Activated B cell treated with CpG ODN at 0.5 μM for 24 hours (primary cell): ENCODE data around the gene MTMR2. TPM values are rescaled to one million over a fixed set of nuclear protein-coding genes. Genes with fewer than 3 reads are reported as not detected.
A peak's percentile ranks its signal among the peaks of the same experiment; 100 is the strongest.

ENCODE experiments used
- ATAC-seq: fragments of 200-7000 bp; cut with Tn5 transposase; one replicate; pipeline ENCODE4 v1.10.0; 2021; ENCODE audit warnings: low read depth, mild to moderate bottlenecking, moderate library complexity
- CTCF ChIA-PET: fragments of 350-600 bp; sonication (Branson Sonifier 250); formaldehyde crosslinking; loops from one replicate; lab custom pipeline; 2021; ENCODE audit warnings: antibody characterized with exemption; lab: Charles Lee
- POLR2A ChIA-PET: fragments of 350-600 bp; sonication (Branson Sonifier 250); formaldehyde crosslinking; loops from one replicate; lab custom pipeline; 2021; ENCODE audit warnings: antibody characterized with exemption; lab: Charles Lee
- DNase-seq: peaks from one replicate; pipeline ENCODE4 v3.0.0; 2022
- H3K27ac Mint-ChIP-seq: one replicate; pipeline ENCODE4 v1.8.0; 2020; ENCODE audit warnings: mixed read lengths
- H3K27me3 Mint-ChIP-seq: one replicate; pipeline ENCODE4 v1.8.0; 2021; ENCODE audit warnings: mixed read lengths
- H3K36me3 Mint-ChIP-seq: one replicate; pipeline ENCODE4 v1.8.0; 2021; ENCODE audit warnings: low read depth, mixed read lengths
- H3K4me1 Mint-ChIP-seq: one replicate; pipeline ENCODE4 v1.8.0; 2021; ENCODE audit warnings: mixed read lengths
- H3K4me3 Mint-ChIP-seq: one replicate; pipeline ENCODE4 v1.8.0; 2020; ENCODE audit warnings: mild to moderate bottlenecking, mixed read lengths
- H3K9me3 Mint-ChIP-seq: one replicate; pipeline ENCODE4 v1.8.0; 2020; ENCODE audit warnings: mixed read lengths
- CTCF ChIP-seq: fragments of 200-600 bp; IDR thresholded peaks from one replicate; pipeline ENCODE4 v1.8.0; 2022; ENCODE audit warnings: antibody characterized with exemption, mild to moderate bottlenecking
- intact Hi-C: fragments of 100-400 bp; cut with micrococcal nuclease; formaldehyde crosslinking; loops from one replicate; pipeline ENCODE4 v1.15.1; 2024
- total RNA-seq: library from RNA; stranded (reverse); gene quantifications from 2 replicates; pipeline ENCODE4 v1.2.3, GENCODE V29; 2022

Gene MTMR2
- total RNA-seq, 1 donor from 2014 or later: 22.6 TPM

- ChIA-PET POLR2A (no interaction called here), CTCF (interaction anchor here (1.5 to 2.7 kb wide), 8 partner anchors 12 to 577 kb away, joined by 3 to 32 read pairs (median 10); partner anchors contain the start of genes CCDC82, JRKL and MAML2)
- TF ChIP-seq CTCF: no peak
- Mint-ChIP-seq H3K4me3 (no peak overlapping the region), H3K27ac (no peak overlapping the region), H3K27me3 (no peaks in the 10 kb centered on the region), H3K9me3 (no peaks in the 10 kb centered on the region), H3K4me1 (no peaks in the 10 kb centered on the region), H3K36me3 (peaks cover 44% of the 10 kb centered on the region)
- peak; percentile 52 for ATAC-seq
- DNase-seq: no peak
- intact Hi-C loops: loop anchor here (1.0 kb wide), 3 partner anchors 494 to 578 kb away; partner anchors contain the start of gene MAML2
These were observed 74.7 kb downstream of the MTMR2 start for GRCh38 chr11:95849087-95849825.

DNA sequence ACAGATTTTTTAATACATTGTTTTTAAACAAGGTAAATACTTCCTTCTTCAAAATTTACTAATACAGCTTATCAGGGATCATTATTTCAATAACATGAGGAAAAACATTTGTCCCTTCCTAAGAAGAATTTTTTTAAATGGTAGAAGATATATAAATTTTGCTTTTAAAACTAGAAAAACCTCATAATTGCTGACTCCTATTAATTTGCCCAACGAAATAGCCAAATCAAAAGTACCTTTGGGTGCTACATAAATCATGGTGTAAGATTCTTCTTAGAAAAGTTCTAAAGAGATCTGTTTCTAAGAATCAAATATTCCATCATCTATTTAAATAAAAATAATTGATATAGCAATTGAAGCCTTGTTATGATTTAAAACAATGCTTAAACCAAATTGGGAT lies 78.7 kb downstream of the MTMR2 start:
- no peak for ATAC-seq
- Mint-ChIP-seq H3K4me3 (no peak overlapping the region), H3K27ac (no peak overlapping the region), H3K4me1 (no peaks in the 10 kb centered on the region), H3K36me3 (peaks cover 50% of the 10 kb centered on the region), H3K27me3 (no peaks in the 10 kb centered on the region), H3K9me3 (no peaks in the 10 kb centered on the region)
- CTCF ChIA-PET: interaction anchor here (0.7 to 2.9 kb wide), 2 partner anchors 16 to 549 kb away, joined by 3 to 9 read pairs; no protein-coding TSS in a partner anchor
- DNase-seq: no peak
- POLR2A ChIA-PET: no interaction called here
- intact Hi-C loops: no loop called here
- TF ChIP-seq CTCF: no peak

DNA sequence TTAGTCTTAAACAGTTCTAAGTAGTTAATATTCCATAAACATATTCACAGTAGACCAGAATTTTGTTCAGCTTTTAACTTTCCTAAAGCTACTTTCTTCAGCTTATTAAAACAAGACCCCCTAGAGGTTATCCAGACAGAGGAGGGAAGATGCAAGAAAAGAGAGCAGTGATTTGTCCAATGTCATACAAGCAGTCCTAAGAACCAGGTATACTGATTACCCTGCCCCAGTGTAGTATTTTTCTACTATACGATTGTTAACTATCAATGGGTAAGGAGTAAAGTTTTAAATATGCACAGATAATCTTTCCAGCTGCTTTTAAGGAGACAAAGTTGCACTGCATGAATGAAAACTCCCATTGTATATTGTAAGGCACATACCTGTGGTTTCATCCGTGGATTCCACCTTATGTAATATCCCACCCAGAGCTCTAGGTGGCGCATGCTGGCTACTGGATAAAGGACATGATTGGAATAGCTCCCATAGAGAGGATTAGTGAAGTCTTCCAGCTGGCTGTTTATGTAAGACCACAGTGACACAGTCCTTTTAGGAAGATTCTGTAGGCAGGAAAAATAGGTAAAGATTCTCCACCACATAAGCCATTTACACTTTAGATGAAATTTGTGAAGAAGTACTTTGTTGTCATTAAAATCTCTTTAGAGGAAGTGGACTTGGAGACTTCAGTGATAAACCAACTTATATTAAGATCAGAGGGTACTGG lies 88.0 kb downstream of the MTMR2 start:
- ATAC-seq (peak; percentile 87), DNase-seq (no peak)
- TF ChIP-seq CTCF: no peak
- intact Hi-C loops: loop anchor here (1.0 to 5.0 kb wide), 5 partner anchors 406 to 684 kb away; partner anchors contain the start of gene MAML2
- H3K27me3 Mint-ChIP-seq: no peaks in the 10 kb centered on the region
- no peak overlapping the region for H3K27ac Mint-ChIP-seq
- peaks cover 67% of the 10 kb centered on the region for H3K36me3 Mint-ChIP-seq
- H3K4me3 Mint-ChIP-seq: no peak overlapping the region
- H3K9me3 Mint-ChIP-seq: no peaks in the 10 kb centered on the region
- ChIA-PET POLR2A (interaction anchor here (1.4 kb wide), 1 partner anchor 554 kb away, joined by 5 read pairs; the partner anchor contains the start of genes CCDC82 and JRKL), CTCF (interaction anchor here (0.6 to 3.8 kb wide), 20 partner anchors 8 to 684 kb away, joined by 3 to 72 read pairs (median 4); partner anchors contain the start of genes CCDC82, JRKL and MAML2)
- peaks cover 2% of the 10 kb centered on the region for H3K4me1 Mint-ChIP-seq

GRCh38 chr11:95835351-95835750 lies 88.6 kb downstream of the MTMR2 start:
- no peak overlapping the region for H3K27ac Mint-ChIP-seq
- TF ChIP-seq CTCF: no peak
- H3K27me3 Mint-ChIP-seq: no peaks in the 10 kb centered on the region
- CTCF ChIA-PET: interaction anchor here (1.0 to 3.8 kb wide), 15 partner anchors 9 to 683 kb away, joined by 3 to 72 read pairs (median 4); partner anchors contain the start of genes CCDC82, JRKL and MAML2
- H3K4me1 Mint-ChIP-seq: peaks cover 2% of the 10 kb centered on the region
- POLR2A ChIA-PET: no interaction called here
- ATAC-seq (no peak), DNase-seq (no peak)
- peaks cover 70% of the 10 kb centered on the region for H3K36me3 Mint-ChIP-seq
- H3K4me3 Mint-ChIP-seq: no peak overlapping the region
- no peaks in the 10 kb centered on the region for H3K9me3 Mint-ChIP-seq
- intact Hi-C loops: loop anchor here (5.0 kb wide), 2 partner anchors 407 to 683 kb away; no protein-coding TSS in a partner anchor
